ENCODE results near the gene HM13. TPM values are rescaled to one million over a fixed set of nuclear protein-coding genes. Genes with fewer than 3 reads are reported as not detected.
A peak's percentile ranks its signal among the peaks of the same experiment; 100 is the strongest.

The HM13 gene
- total and polyA plus RNA-seq, 2 of the 13 experiments (the other 11 are each of a cell fraction or from before 2014, with no cell fraction given) = 118 to 243 TPM

DNA sequence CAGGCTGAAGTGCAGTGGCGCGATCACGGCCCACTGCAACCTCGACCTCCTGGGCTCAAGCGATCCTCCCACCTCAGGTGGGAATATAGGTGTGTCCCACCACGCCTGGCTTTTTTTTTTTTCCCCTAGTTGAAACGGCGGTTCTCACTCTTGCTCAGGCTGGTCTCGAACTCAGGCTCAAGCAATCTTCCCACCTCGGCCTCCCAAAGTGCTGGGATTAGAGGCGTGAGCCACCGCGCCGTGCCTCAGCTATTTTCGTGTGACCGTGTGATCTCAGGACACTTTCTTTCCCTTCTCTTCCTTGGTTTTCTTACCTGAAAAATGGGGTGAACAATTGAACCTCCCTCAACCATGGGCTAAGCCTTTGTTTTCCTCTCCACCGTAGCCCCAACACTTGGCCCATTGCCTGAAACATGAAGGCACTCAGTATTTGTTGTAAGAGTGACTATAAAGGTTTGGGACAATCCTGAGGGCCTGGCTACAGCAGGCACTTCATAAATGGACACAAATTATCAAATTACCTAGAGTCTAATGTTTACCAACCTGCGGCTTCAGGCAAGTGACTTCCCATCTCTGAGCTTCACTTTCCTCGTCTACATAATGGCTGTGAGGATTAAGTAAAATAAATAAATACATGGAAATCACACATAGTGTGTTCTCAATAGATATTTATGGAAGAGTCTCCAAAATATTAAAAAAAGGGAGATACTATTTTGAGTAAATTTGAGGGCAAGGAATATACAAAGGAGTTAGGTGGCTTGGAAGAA lies 59.5 kb downstream of the HM13 start (continued):
- TF ChIP-seq ZNF333 (CRISPR knock-in tag; IDR thresholded peaks at IDR 0.05; ENCODE audit: borderline replicate concordance) = peak; percentile 23; the same call in 1 of the 2 replicates
- no peak for TF ChIP-seq ZNF331 (CRISPR knock-in tag; IDR thresholded peaks at IDR 0.05)
- TF ChIP-seq ZNF235 (CRISPR knock-in tag; IDR thresholded peaks at IDR 0.05; ENCODE audit: borderline replicate concordance) = peak; percentile 66; the same call in 1 of the 2 replicates
- TF ChIP-seq CHCHD3 (CRISPR knock-in tag; IDR thresholded peaks at IDR 0.05) = no peak
- no peak for TF ChIP-seq ZNF737 (CRISPR knock-in tag; IDR thresholded peaks at IDR 0.05; ENCODE audit: borderline replicate concordance)
- TF ChIP-seq TERF1 (CRISPR knock-in tag; IDR thresholded peaks at IDR 0.05) = no peak
- TF ChIP-seq, protein P1, sequence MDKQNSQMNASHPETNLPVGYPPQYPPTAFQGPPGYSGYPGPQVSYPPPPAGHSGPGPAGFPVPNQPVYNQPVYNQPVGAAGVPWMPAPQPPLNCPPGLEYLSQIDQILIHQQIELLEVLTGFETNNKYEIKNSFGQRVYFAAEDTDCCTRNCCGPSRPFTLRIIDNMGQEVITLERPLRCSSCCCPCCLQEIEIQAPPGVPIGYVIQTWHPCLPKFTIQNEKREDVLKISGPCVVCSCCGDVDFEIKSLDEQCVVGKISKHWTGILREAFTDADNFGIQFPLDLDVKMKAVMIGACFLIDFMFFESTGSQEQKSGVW (CRISPR knock-in tag; IDR thresholded peaks at IDR 0.05; ENCODE audit: borderline replicate concordance) = no peak
- TF ChIP-seq CHD2 (IDR thresholded peaks at IDR 0.05; ENCODE audit: low read depth, low read length) = no peak
- TF ChIP-seq FOXA1 (IDR thresholded peaks at IDR 0.05) = no peak
- no peak for TF ChIP-seq FOXA1 (CRISPR knock-in tag; IDR thresholded peaks at IDR 0.05)
- no peak for TF ChIP-seq NPAS2 (CRISPR knock-in tag; IDR thresholded peaks at IDR 0.05; ENCODE audit: borderline replicate concordance)
- TF ChIP-seq ARID2 (CRISPR knock-in tag; IDR thresholded peaks at IDR 0.05; ENCODE audit: borderline replicate concordance) = no peak
- TF ChIP-seq YEATS2 (CRISPR knock-in tag; IDR thresholded peaks at IDR 0.05; ENCODE audit: borderline replicate concordance) = no peak
- TF ChIP-seq SNRNP70 (IDR thresholded peaks at IDR 0.05; ENCODE audit: low read depth, low read length) = no peak
- TF ChIP-seq ZNF460 (CRISPR knock-in tag; IDR thresholded peaks at IDR 0.05; ENCODE audit: borderline replicate concordance) = peak; percentile 87
- no peak for TF ChIP-seq ZNF496 (CRISPR knock-in tag; IDR thresholded peaks at IDR 0.05; ENCODE audit: insufficient replicate concordance)
- no peak for TF ChIP-seq RNF219 (CRISPR knock-in tag; IDR thresholded peaks at IDR 0.05)
- TF ChIP-seq ZSCAN12 (CRISPR knock-in tag; IDR thresholded peaks at IDR 0.05) = no peak
- no peak for TF ChIP-seq ZNF260 (CRISPR knock-in tag; IDR thresholded peaks at IDR 0.05; ENCODE audit: borderline replicate concordance, low read depth)
- no peak for TF ChIP-seq PHF8 (CRISPR knock-in tag; IDR thresholded peaks at IDR 0.05)
- TF ChIP-seq HMGA1 (CRISPR knock-in tag; conservative IDR thresholded peaks at IDR 0.05) = no peak
- TF ChIP-seq NCOR1 (IDR thresholded peaks at IDR 0.05; ENCODE audit: borderline replicate concordance, low read length) = no peak
- no peak for TF ChIP-seq BHLHE40 (IDR thresholded peaks at IDR 0.05; ENCODE audit: low read length)
- no peak for TF ChIP-seq TCF7L2 (IDR thresholded peaks at IDR 0.05; ENCODE audit: low read depth, low read length)
- TF ChIP-seq ZNF749 (CRISPR knock-in tag; IDR thresholded peaks at IDR 0.05; ENCODE audit: borderline replicate concordance) = no peak
- TF ChIP-seq RXRB (CRISPR knock-in tag; IDR thresholded peaks at IDR 0.05; ENCODE audit: borderline replicate concordance) = no peak
- no peak for TF ChIP-seq ZNF672 (CRISPR knock-in tag; IDR thresholded peaks at IDR 0.05)
- TF ChIP-seq ZNF253 (CRISPR knock-in tag; IDR thresholded peaks at IDR 0.05; ENCODE audit: borderline replicate concordance) = no peak

Measured in HepG2 (cell line).